GM12878 (cell line): ENCODE measurements around the gene RPRD1B. TPM values are rescaled to one million over a fixed set of nuclear protein-coding genes. Genes with fewer than 3 reads are reported as not detected.

Experiments used
- BACH1 ChIP-seq: fragments of 450-650 bp; IDR thresholded peaks from 2 replicates; pipeline ENCODE4 v1.6.1; 2017; ENCODE audit warnings: mild to moderate bottlenecking, borderline replicate concordance
- BCLAF1 ChIP-seq: fragments of 450-650 bp; IDR thresholded peaks from 2 replicates; pipeline ENCODE4 v1.6.1; 2017; ENCODE audit warnings: antibody characterized with exemption, mild to moderate bottlenecking, moderate library complexity
- EGR1 ChIP-seq, 2 experiments: IDR thresholded peaks; 1 replicate in 1 of 2; 2 replicates in 1 of 2; pipeline ENCODE4 v1.6.1; 2011 to 2012; ENCODE audit warnings: low read depth in 2 of 2, low read length in 2 of 2, borderline replicate concordance in 1 of 2, mild to moderate bottlenecking in 1 of 2, moderate library complexity in 1 of 2
- MYC ChIP-seq: IDR thresholded peaks from 2 replicates; pipeline ENCODE4 v1.6.1; 2011; ENCODE audit warnings: mild to moderate bottlenecking, low read length, moderate library complexity, inconsistent platforms; ENCODE audit not compliant: insufficient read depth, insufficient replicate concordance, insufficient read length, severe bottlenecking
- NBN ChIP-seq: fragments of 450-650 bp; IDR thresholded peaks from 2 replicates; pipeline ENCODE4 v1.6.1; 2016
- ZBTB4 ChIP-seq: fragments of 450-650 bp; formaldehyde crosslinking; IDR thresholded peaks from 2 replicates; pipeline ENCODE4 v1.4.0; 2022; ENCODE audit warnings: mild to moderate bottlenecking, moderate library complexity
- polyA plus RNA-seq, 11 experiments: library from polyadenylated mRNA; depleted of rRNA in 4 of 11; unstranded in 6 of 11; stranded (reverse) in 5 of 11; fragments of >200 nt; fragmentation: Nextera tagmentation in 4 of 11; fragmentation: Illumina TruSeq in 1 of 11; extraction: Ambion mirVana in 4 of 11; extraction: Trizol in 1 of 11; gene quantifications; 1 replicate in 1 of 11; 2 replicates in 10 of 11; pipeline versions ENCODE4 v1.2.1 to v1.2.3, GENCODE V29; 2011 to 2016; ENCODE audit warnings: inconsistent platforms in 2 of 11, missing spikeins in 2 of 11, low read depth in 1 of 11
- total RNA-seq, 4 experiments: library from RNA; depleted of rRNA in 3 of 4; stranded (reverse); fragments of >200 nt in 3 of 4; fragmentation: Illumina TruSeq in 1 of 4; extraction: Trizol in 1 of 4; gene quantifications; 2 replicates each; pipeline versions ENCODE4 v1.2.1 to v1.2.3, GENCODE V29; 2013 to 2021

RPRD1B gene
- total and polyA plus RNA-seq, 10 of the 15 experiments (the other 5 are each of a cell fraction or from before 2014, with no cell fraction given): 5.2 to 40.2 (median 30.0) TPM

GRCh38 chr20:38130687-38131587 lies 97.4 kb downstream of the RPRD1B start (continued):
- TF ChIP-seq MYC (no peak), NBN (no peak), BCLAF1 (no peak), BACH1 (no peak), ZBTB4 (no peak), EGR1 (IDR thresholded peaks at IDR 0.05; ENCODE audit: borderline replicate concordance in 1 of 2, low read depth in 2 of 2, low read length in 2 of 2) (no peak)
